NCI-H345 treated with DMSO at 0.1 percent for 48 hours (cell line): ENCODE data around the gene SELPLG.
"Not testable (repeated sequence)": the region's sequence is repeated elsewhere in the genome, so short reads cannot be mapped to it uniquely, and the experiment has no call there.

Source experiments
- DNase-seq: peaks from one replicate; lab custom pipeline; 2025; ENCODE audit not compliant: unreplicated experiment; lab: John Stamatoyannopoulos, UW

SELPLG gene

GRCh38 chr12:108592033-108592909 is 41.4 kb downstream of the SELPLG start:
- DNase-seq: no peak

GRCh38 chr12:108591267-108591980 is 42.3 kb downstream of the SELPLG start:
- no peak for DNase-seq

- DNase-seq: not testable (repeated sequence)
These were observed 43.2 kb downstream of the SELPLG start for GRCh38 chr12:108590463-108590862.

- DNase-seq: no peak
These were observed 43.9 kb downstream of the SELPLG start for GRCh38 chr12:108589840-108590229.

GRCh38 chr12:108589028-108589839 is 44.5 kb downstream of the SELPLG start:
- DNase-seq: peak; percentile 15

- no peak for DNase-seq
These were observed 45.9 kb downstream of the SELPLG start for GRCh38 chr12:108587826-108588225.

GRCh38 chr12:108586306-108586705 is 47.4 kb downstream of the SELPLG start:
- no peak for DNase-seq

GRCh38 chr12:108585864-108586263 is 47.8 kb downstream of the SELPLG start:
- DNase-seq: no peak

GRCh38 chr12:108584456-108585065 is 49.1 kb downstream of the SELPLG start:
- DNase-seq: no peak

- DNase-seq: peak; percentile 41
These were observed 49.7 kb downstream of the SELPLG start for GRCh38 chr12:108583991-108584390.

GRCh38 chr12:108582978-108583770 is 50.5 kb downstream of the SELPLG start:
- DNase-seq: no peak

GRCh38 chr12:108582509-108582908 is 51.2 kb downstream of the SELPLG start:
- no peak for DNase-seq

- DNase-seq: no peak
These were observed 52.1 kb downstream of the SELPLG start for GRCh38 chr12:108581311-108582227.

- no peak for DNase-seq
These were observed 53.2 kb downstream of the SELPLG start for GRCh38 chr12:108580531-108580930.

GRCh38 chr12:108578813-108579212 is 54.9 kb downstream of the SELPLG start:
- no peak for DNase-seq

GRCh38 chr12:108578264-108578663 is 55.4 kb downstream of the SELPLG start:
- DNase-seq: no peak

- DNase-seq: no peak
These were observed 56.2 kb downstream of the SELPLG start for GRCh38 chr12:108577458-108577857.

GRCh38 chr12:108576660-108577234 is 56.9 kb downstream of the SELPLG start:
- no peak for DNase-seq
